Osteocyte (in vitro differentiated cells): ENCODE measurements around the gene MEF2A. TPM values are rescaled to one million over a fixed set of nuclear protein-coding genes. Genes with fewer than 3 reads are reported as not detected.
A peak's percentile ranks its signal among the peaks of the same experiment; 100 is the strongest.

Experiments used
- DNase-seq: peaks from one replicate; pipeline ENCODE4 v3.0.0; 2021; ENCODE audit warnings: mixed read lengths; ENCODE audit not compliant: unreplicated experiment; ENCODE audit errors: extremely low spot score
- H3K27ac Mint-ChIP-seq: one replicate; pipeline ENCODE4 v1.8.0; 2021; ENCODE audit warnings: mild to moderate bottlenecking, mixed read lengths; ENCODE audit not compliant: unreplicated experiment
- H3K27me3 Mint-ChIP-seq: one replicate; pipeline ENCODE4 v1.8.0; 2021; ENCODE audit warnings: mixed read lengths; ENCODE audit not compliant: unreplicated experiment
- H3K36me3 Mint-ChIP-seq: one replicate; pipeline ENCODE4 v1.8.0; 2021; ENCODE audit warnings: mixed read lengths; ENCODE audit not compliant: unreplicated experiment
- H3K4me1 Mint-ChIP-seq: one replicate; pipeline ENCODE4 v1.8.0; 2021; ENCODE audit warnings: mixed read lengths; ENCODE audit not compliant: unreplicated experiment
- H3K4me3 Mint-ChIP-seq: one replicate; pipeline ENCODE4 v1.8.0; 2021; ENCODE audit warnings: mild to moderate bottlenecking, moderate library complexity, mixed read lengths; ENCODE audit not compliant: unreplicated experiment
- H3K9me3 Mint-ChIP-seq: one replicate; pipeline ENCODE4 v1.8.0; 2021; ENCODE audit warnings: mixed read lengths; ENCODE audit not compliant: unreplicated experiment
- total RNA-seq: library from RNA; stranded (reverse); gene quantifications from 2 replicates; pipeline ENCODE4 v1.2.1, GENCODE V29; 2021
- TF ChIP-seq, protein P1 (sequence below): fragments of 200-600 bp; sonication (generic); IDR thresholded peaks from 2 replicates; pipeline ENCODE4 v1.5.0; 2021; ENCODE audit warnings: antibody characterized with exemption, mild to moderate bottlenecking, moderate library complexity

Gene MEF2A
- total RNA-seq, 1 donor from 2014 or later: 97.8 TPM

DNA sequence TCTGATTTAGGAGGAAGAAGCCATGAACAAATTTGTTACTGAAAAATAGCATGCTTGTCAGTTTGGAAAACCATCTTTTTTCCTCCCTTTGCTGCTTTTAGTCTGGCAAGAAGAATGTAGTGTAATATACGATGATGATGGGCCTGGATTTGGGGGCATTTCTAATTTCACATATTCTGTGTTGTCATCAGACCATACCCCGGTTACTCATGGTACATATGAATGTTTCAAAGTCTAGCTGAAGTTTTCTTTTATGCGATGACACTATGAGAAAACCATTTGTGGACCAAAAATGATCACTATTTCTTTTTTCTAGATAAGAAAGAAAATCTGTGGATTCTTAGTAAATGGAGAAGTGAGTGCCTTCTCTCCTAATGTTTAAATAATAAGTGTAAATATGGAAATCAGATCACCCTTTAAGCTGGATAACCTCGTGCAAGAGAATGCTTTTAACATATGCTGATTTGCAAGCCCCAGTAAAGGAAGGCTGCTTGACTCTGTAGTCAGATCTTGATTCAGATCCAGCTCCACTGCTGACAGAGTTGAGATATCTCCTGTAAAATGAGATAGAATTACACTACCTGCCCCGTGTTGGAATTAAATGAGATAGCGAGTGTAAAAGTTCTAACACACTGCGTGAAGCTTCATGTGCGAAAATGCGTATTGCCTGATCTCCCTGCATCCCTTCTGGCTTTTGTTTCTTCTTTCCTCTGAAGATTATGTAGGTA, 3.0 kb downstream of the MEF2A start:
- Mint-ChIP-seq H3K36me3 (peaks cover 5% of the 10 kb centered on the region), H3K9me3 (no peaks in the 10 kb centered on the region), H3K4me1 (peaks cover 63% of the 10 kb centered on the region), H3K27me3 (no peaks in the 10 kb centered on the region), H3K27ac (peak overlapping the region; percentile 95), H3K4me3 (peak overlapping the region; percentile 99)
- no peak for DNase-seq
- TF ChIP-seq, protein P1, sequence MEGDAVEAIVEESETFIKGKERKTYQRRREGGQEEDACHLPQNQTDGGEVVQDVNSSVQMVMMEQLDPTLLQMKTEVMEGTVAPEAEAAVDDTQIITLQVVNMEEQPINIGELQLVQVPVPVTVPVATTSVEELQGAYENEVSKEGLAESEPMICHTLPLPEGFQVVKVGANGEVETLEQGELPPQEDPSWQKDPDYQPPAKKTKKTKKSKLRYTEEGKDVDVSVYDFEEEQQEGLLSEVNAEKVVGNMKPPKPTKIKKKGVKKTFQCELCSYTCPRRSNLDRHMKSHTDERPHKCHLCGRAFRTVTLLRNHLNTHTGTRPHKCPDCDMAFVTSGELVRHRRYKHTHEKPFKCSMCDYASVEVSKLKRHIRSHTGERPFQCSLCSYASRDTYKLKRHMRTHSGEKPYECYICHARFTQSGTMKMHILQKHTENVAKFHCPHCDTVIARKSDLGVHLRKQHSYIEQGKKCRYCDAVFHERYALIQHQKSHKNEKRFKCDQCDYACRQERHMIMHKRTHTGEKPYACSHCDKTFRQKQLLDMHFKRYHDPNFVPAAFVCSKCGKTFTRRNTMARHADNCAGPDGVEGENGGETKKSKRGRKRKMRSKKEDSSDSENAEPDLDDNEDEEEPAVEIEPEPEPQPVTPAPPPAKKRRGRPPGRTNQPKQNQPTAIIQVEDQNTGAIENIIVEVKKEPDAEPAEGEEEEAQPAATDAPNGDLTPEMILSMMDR: no peak

DNA sequence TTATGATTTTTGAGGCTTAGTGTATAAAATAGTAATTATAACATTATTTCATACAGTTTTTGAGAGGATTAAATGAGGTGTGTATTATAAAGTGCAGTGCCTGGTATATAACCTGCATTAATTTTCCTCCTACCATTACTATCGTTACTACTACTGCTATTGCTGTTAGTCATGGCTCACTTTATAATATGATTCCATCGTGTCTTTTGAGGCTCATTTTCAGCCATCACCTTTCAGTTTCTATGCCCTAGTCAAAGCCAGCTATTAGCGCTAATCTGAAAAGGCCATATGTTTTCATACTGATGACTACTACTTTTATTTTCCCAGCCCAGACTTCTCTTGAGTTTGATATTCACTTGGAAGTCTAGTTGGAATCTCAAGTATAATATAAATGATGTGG, 5.5 kb downstream of the MEF2A start:
- Mint-ChIP-seq H3K27ac (no peak overlapping the region), H3K36me3 (peaks cover 13% of the 10 kb centered on the region)

DNA sequence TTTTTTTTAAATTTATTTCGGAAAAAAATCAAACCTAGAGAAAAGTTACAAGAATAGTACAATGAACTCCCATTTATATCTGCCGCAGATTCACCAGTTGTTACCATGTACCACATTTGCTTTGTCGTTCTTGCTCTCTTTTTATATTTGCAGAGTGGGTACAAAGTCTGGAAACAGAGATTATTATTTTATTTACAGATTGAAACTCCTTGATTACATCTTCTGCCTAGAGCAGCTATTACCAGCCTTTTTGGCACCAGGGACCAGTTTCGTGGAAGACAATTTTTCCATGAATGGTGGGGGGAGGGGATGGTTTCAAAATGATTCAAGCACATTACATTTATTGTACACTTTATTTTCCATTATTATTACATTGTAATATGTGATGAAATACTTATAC, 8.3 kb downstream of the MEF2A start:
- Mint-ChIP-seq H3K4me3 (no peak overlapping the region), H3K27ac (no peak overlapping the region), H3K27me3 (no peaks in the 10 kb centered on the region), H3K4me1 (peaks cover 71% of the 10 kb centered on the region), H3K9me3 (no peaks in the 10 kb centered on the region), H3K36me3 (peaks cover 16% of the 10 kb centered on the region)
- DNase-seq: no peak
- TF ChIP-seq, protein P1: no peak

More for the DNA sequence above, 5.5 kb downstream of the MEF2A start:
- TF ChIP-seq, protein P1: no peak
- DNase-seq: no peak
- Mint-ChIP-seq H3K27me3 (no peaks in the 10 kb centered on the region), H3K9me3 (no peaks in the 10 kb centered on the region), H3K4me1 (peaks cover 68% of the 10 kb centered on the region), H3K4me3 (no peak overlapping the region)

DNA sequence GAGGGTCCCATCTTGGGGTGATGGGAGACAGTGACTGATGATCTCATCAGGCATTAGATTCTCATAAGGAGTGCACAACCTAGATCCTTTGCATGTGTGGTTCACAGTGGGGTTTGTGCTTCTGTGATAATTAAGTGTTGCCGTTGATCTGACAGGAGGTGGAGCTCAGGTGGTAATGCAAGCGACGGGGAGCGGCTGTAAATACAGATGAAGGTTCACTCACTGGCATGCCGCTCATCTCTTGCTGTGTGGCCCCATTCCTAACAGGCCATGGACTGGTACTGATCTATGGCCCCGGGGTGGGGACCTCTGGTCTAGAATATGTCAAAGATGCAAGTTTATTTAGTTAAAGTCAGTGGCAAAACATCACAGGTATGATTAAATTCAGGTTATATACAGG, 8.7 kb downstream of the MEF2A start:
- DNase-seq: no peak
- no peak overlapping the region for H3K27ac Mint-ChIP-seq
- H3K4me3 Mint-ChIP-seq: no peak overlapping the region
- H3K9me3 Mint-ChIP-seq: no peaks in the 10 kb centered on the region
- TF ChIP-seq, protein P1: no peak
- H3K27me3 Mint-ChIP-seq: no peaks in the 10 kb centered on the region
- peaks cover 72% of the 10 kb centered on the region for H3K4me1 Mint-ChIP-seq
- H3K36me3 Mint-ChIP-seq: peaks cover 16% of the 10 kb centered on the region

DNA sequence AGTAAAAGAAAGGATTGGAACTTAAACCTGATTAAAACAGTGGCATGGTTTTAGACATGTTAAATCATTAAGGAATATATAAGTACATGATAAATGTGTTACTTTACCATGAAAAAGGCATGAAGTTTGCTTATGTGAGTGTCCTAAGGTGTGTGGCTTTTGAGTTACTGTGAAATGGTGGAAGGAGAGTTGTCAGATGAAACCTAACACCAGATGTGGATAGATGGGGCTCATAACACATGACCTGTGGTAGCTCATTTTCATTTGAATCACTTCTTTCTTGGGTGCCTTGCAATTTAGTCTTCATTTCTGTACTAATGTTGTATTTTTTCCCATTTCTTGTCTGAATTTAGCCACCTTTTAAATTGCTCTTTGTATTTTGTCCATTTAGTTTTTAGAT, 13.0 kb downstream of the MEF2A start:
- Mint-ChIP-seq H3K4me3 (no peak overlapping the region), H3K36me3 (peaks cover 18% of the 10 kb centered on the region), H3K4me1 (peaks cover 77% of the 10 kb centered on the region), H3K27me3 (no peaks in the 10 kb centered on the region), H3K9me3 (no peaks in the 10 kb centered on the region), H3K27ac (peak overlapping the region; percentile 38)
- TF ChIP-seq, protein P1: no peak
- no peak for DNase-seq
